GM12878 (cell line): Measurements from ENCODE around the gene NUP35. TPM values are rescaled to one million over a fixed set of nuclear protein-coding genes. Genes with fewer than 3 reads are reported as not detected.
"Not testable (repeated sequence)": the region's sequence is repeated elsewhere in the genome, so short reads cannot be mapped to it uniquely, and the experiment has no call there.

ENCODE experiments used
- ATAC-seq: fragments of 200-7000 bp; cut with Tn5 transposase; 3 replicates; pipeline ENCODE4 v1.9.1; 2020; ENCODE audit warnings: mild to moderate bottlenecking, moderate library complexity
- BruUV-seq: library from RNA; stranded (reverse); fragments of 400-500 nt; replicated peaks from 2 replicates; lab custom pipeline; 2021; lab: Mats Ljungman, UMichigan
- CTCF ChIA-PET: fragments of 300-600 bp; sonication (Branson Sonifier 250); formaldehyde crosslinking; extraction: SDS; loops from one replicate; lab custom pipeline; 2021; ENCODE audit warnings: inconsistent platforms; lab: Yijun Ruan, JAX
- POLR2A ChIA-PET: fragments of 350-600 bp; formaldehyde crosslinking; extraction: SDS; loops from one replicate; lab custom pipeline; 2021; ENCODE audit warnings: inconsistent platforms; lab: Charles Lee
- RAD21 ChIA-PET: fragments of 300-600 bp; sonication (Branson Sonifier 250); formaldehyde crosslinking; loops from one replicate; lab custom pipeline; 2023; ENCODE audit warnings: antibody characterized with exemption; ENCODE audit not compliant: unreplicated experiment; lab: Charles Lee
- SMC1A ChIA-PET: fragments of 300-600 bp; sonication (Branson Sonifier 250); formaldehyde crosslinking; loops from one replicate; lab custom pipeline; 2023; ENCODE audit not compliant: unreplicated experiment, uncharacterized antibody; lab: Charles Lee
- DNase-seq: peaks from one replicate; pipeline ENCODE4 v3.0.0-alpha.2; 2011; ENCODE audit warnings: low read depth, low spot score
- FAIRE-seq: peaks from 3 replicates; lab custom pipeline; 2011; peaks lifted over from hg19 to GRCh38; lab: Jason Lieb, UNC
- H2AFZ ChIP-seq: 2 replicates; pipeline ENCODE4 v1.6.0; 2011; ENCODE audit warnings: low read depth, low read length, control low read depth; ENCODE audit not compliant: control insufficient read depth
- H3K27ac ChIP-seq: 2 replicates; pipeline ENCODE4 v1.5.1; 2011; ENCODE audit warnings: control low read depth; ENCODE audit not compliant: control insufficient read depth, insufficient read depth
- H3K27me3 ChIP-seq, 2 experiments: replicated peaks in 1 of 2; 2 replicates each; pipeline versions ENCODE4 v1.6.0 to v1.6.1; 2011; ENCODE audit warnings: low read length in 1 of 2; ENCODE audit not compliant: control insufficient read depth in 2 of 2, insufficient read depth in 2 of 2
- H3K36me3 ChIP-seq, 2 experiments: 2 replicates each; pipeline ENCODE4 v1.5.1; 2011; ENCODE audit warnings: low read length in 1 of 2; ENCODE audit not compliant: control insufficient read depth in 2 of 2, insufficient read depth in 2 of 2
- H3K4me1 ChIP-seq: 2 replicates; pipeline ENCODE4 v1.6.1; 2011; ENCODE audit warnings: mild to moderate bottlenecking, low read length, moderate library complexity, mixed read lengths; ENCODE audit not compliant: control insufficient read depth, insufficient read depth
- H3K4me2 ChIP-seq: 2 replicates; pipeline ENCODE4 v1.6.0; 2011; ENCODE audit warnings: control low read depth; ENCODE audit not compliant: control insufficient read depth, insufficient read depth
- H3K4me3 ChIP-seq: fragments of 200-600 bp; sonication (generic); 2 replicates; pipeline ENCODE4 v1.5.1; 2016
- H3K79me2 ChIP-seq: 2 replicates; pipeline ENCODE4 v1.6.0; 2011; ENCODE audit warnings: low read length; ENCODE audit not compliant: control insufficient read depth, insufficient read depth
- H3K9ac ChIP-seq: 2 replicates; pipeline ENCODE4 v1.8.0; 2011; ENCODE audit warnings: low read length, control low read depth, mixed read lengths; ENCODE audit not compliant: control insufficient read depth, insufficient read depth
- H3K9me3 ChIP-seq: replicated peaks from 3 replicates; pipeline ENCODE4 v1.5.1; 2011; ENCODE audit warnings: mild to moderate bottlenecking, low read length; ENCODE audit not compliant: control insufficient read depth, insufficient read depth
- H4K20me1 ChIP-seq: 2 replicates; pipeline ENCODE4 v1.6.0; 2011; ENCODE audit not compliant: control insufficient read depth, insufficient read depth
- BACH1 ChIP-seq: fragments of 450-650 bp; IDR thresholded peaks from 2 replicates; pipeline ENCODE4 v1.6.1; 2017; ENCODE audit warnings: mild to moderate bottlenecking, borderline replicate concordance
- CHD4 ChIP-seq: fragments of 200-600 bp; sonication (generic); IDR thresholded peaks from 2 replicates; pipeline ENCODE4 v1.6.1; 2016; ENCODE audit warnings: mild to moderate bottlenecking
- E4F1 ChIP-seq: fragments of 450-650 bp; IDR thresholded peaks from 2 replicates; pipeline ENCODE4 v1.6.1; 2018; ENCODE audit warnings: borderline replicate concordance, mild to moderate bottlenecking; ENCODE audit not compliant: partially characterized antibody
- GABPA ChIP-seq: IDR thresholded peaks from 2 replicates; pipeline ENCODE4 v1.6.1; 2014; ENCODE audit warnings: antibody characterized with exemption, low read depth, mild to moderate bottlenecking, inconsistent platforms
- IRF4 ChIP-seq: IDR thresholded peaks from 2 replicates; pipeline ENCODE4 v1.6.1; 2011; ENCODE audit warnings: low read depth, low read length
- NKRF ChIP-seq: fragments of 450-650 bp; conservative IDR thresholded peaks from 2 replicates; pipeline ENCODE4 v1.6.1; 2017; ENCODE audit warnings: mild to moderate bottlenecking, moderate library complexity
- RAD51 ChIP-seq: fragments of 450-650 bp; IDR thresholded peaks from 2 replicates; pipeline ENCODE4 v1.6.1; 2016; ENCODE audit warnings: moderate library complexity, mild to moderate bottlenecking, inconsistent platforms
- WGBS: methylation state at CpG from one replicate; pipeline ENCODE4 v1.1.6; 2016; ENCODE audit warnings: low lambda C conversion rate; ENCODE audit not compliant: insufficient replicate concordance, insufficient coverage; ENCODE audit errors: missing lambda C conversion rate; 5-methylcytosine and 5-hydroxymethylcytosine counted together
- in situ Hi-C: fragments of 300-500 bp; cut with MboI; formaldehyde crosslinking; loops from 9 replicates; pipeline ENCODE4 v1.14.3; 2018; ENCODE audit warnings: mixed read lengths
- intact Hi-C: fragments of 100-400 bp; cut with micrococcal nuclease; formaldehyde crosslinking; loops from one replicate; pipeline ENCODE4 v1.14.2; 2022; ENCODE audit not compliant: unreplicated experiment
- polyA plus RNA-seq, 11 experiments: library from polyadenylated mRNA; depleted of rRNA in 4 of 11; unstranded in 6 of 11; stranded (reverse) in 5 of 11; fragments of >200 nt; fragmentation: Nextera tagmentation in 4 of 11; fragmentation: Illumina TruSeq in 1 of 11; extraction: Ambion mirVana in 4 of 11; extraction: Trizol in 1 of 11; gene quantifications; 1 replicate in 1 of 11; 2 replicates in 10 of 11; pipeline versions ENCODE4 v1.2.1 to v1.2.3, GENCODE V29; 2011 to 2016; ENCODE audit warnings: inconsistent platforms in 2 of 11, missing spikeins in 2 of 11, low read depth in 1 of 11
- total RNA-seq, 4 experiments: library from RNA; depleted of rRNA in 3 of 4; stranded (reverse); fragments of >200 nt in 3 of 4; fragmentation: Illumina TruSeq in 1 of 4; extraction: Trizol in 1 of 4; gene quantifications; 2 replicates each; pipeline versions ENCODE4 v1.2.1 to v1.2.3, GENCODE V29; 2013 to 2021

NUP35 gene
- total and polyA plus RNA-seq, 10 of the 15 experiments (the other 5 are each of a cell fraction or from before 2014, with no cell fraction given), result 21.4 to 57.3 (median 30.7) TPM

DNA sequence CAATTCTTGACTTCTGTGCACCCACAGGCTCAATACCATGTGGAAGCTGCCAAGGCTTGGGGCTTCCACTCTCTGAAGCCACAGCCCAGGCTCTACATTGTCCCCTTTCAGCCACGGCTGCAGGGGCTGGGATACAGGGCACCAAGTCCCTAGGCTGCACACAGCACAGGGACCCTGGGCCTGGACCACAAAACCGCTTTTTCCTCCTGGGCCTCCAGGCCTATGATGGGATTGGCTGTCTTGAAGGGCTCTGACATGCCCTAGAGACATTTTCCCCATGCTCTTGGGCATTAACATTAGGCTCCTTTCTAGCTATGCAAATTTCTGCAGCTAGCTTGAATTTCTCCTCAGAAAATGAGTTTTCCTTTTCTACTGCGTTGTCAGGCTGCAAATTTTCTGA lies 29.7 kb downstream of the NUP35 start:
- Histone ChIP-seq H3K79me2 (no peaks in the 10 kb centered on the region; the same call in 1 of the 2 replicates), H3K36me3 (peaks cover 2 to 10% of the 10 kb centered on the region in 2 experiments), H3K4me3 (no peak overlapping the region), H3K27me3 (no peaks in the 10 kb centered on the region), H4K20me1 (no peaks in the 10 kb centered on the region), H3K9me3 (no peaks in the 10 kb centered on the region; the same call in 2 of the 3 replicates), H2AFZ (no peak overlapping the region), H3K4me2 (no peak overlapping the region), H3K27ac (no peak overlapping the region), H3K9ac (no peak overlapping the region), H3K4me1 (no peaks in the 10 kb centered on the region)
- intact Hi-C loops, result no loop called here
- in situ Hi-C loops, result no loop called here
- ATAC-seq, result no peak
- no peak for FAIRE-seq
- SMC1A ChIA-PET, result no interaction called here
- DNase-seq, result no peak
- TF ChIP-seq RAD51 (no peak), BACH1 (no peak), IRF4 (no peak), NKRF (no peak), CHD4 (no peak), GABPA (no peak), E4F1 (no peak)
- CTCF ChIA-PET, result no interaction called here
- WGBS, result 69% methylated on average over 3 of the region's 3 CpGs
- POLR2A ChIA-PET, result no interaction called here
- no TSS peak for BruUV-seq
- RAD21 ChIA-PET, result no interaction called here

DNA sequence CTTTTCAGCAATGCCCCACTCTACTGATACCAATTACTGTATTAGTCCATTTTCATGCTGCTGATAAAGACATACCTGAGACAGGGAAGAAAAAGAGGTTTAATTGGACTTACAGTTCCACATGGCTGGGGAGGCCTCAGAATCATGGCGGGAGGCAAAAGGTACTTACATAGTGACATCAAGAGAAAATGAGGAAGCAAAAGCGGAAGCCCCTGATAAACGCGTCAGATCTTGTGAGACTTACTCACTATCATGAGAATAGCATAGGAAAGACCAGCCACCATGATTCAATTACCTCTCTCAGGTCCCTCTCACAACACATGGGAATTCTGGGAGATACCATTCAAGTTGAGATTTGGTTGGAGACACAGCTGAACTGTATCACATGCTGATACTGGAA lies 30.5 kb downstream of the NUP35 start:
- intact Hi-C loops, POLR2A ChIA-PET, CTCF ChIA-PET, ATAC-seq, H3K4me3 ChIP-seq, BruUV-seq, H3K4me1 ChIP-seq, in situ Hi-C loops, H3K79me2 ChIP-seq, RAD21 ChIA-PET, H3K9me3 ChIP-seq, H3K27me3 ChIP-seq, H3K27ac ChIP-seq, FAIRE-seq, DNase-seq, H4K20me1 ChIP-seq, H2AFZ ChIP-seq, H3K9ac ChIP-seq, H3K4me2 ChIP-seq: not testable (repeated sequence)
- H3K36me3 ChIP-seq, result peaks cover 2 to 10% of the 10 kb centered on the region in 2 experiments
- SMC1A ChIA-PET, result interaction anchor here (1.0 kb wide), 1 partner anchor 14 kb away, joined by 3 read pairs; no protein-coding TSS in a partner anchor
- WGBS, result 67% methylated on average over 4 of the region's 4 CpGs
